Measurements from ENCODE around the gene STAT1. TPM values are rescaled to one million over a fixed set of nuclear protein-coding genes. Genes with fewer than 3 reads are reported as not detected.

The STAT1 gene
- total and polyA plus RNA-seq, 5 donors from 2014 or later = 198 to 331 (median 262) TPM

DNA sequence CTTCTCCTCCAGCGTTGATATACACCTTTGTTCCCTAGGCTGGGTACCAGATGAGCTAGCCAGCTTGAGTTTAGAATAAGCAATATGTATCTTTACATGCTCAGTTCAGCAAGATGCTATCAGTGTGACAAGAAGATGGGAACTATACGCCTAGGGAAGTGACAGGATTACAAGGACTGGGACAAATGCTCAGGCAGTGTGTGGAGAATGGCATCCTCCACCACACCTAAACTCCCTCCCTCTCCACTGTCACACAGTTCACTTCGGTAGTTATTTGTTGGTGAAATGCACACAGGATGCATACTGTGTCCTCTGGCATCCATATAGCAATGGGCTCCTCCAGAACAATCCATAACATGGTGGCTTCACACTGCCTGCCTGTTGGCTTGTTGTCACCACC lies 7.7 kb downstream of the STAT1 start:
- Mint-ChIP-seq H3K36me3 (peaks cover 75% of the 10 kb centered on the region), H3K27ac (peak overlapping the region; percentile 23 to 79 (median 57)), H3K9me3 (peaks cover 0 to 5% (median 1%) of the 10 kb centered on the region in 7 donors), H3K27me3 (no peaks in the 10 kb centered on the region), H3K4me1 (peaks cover 50 to 85% (median 73%) of the 10 kb centered on the region in 4 donors), H3K4me3 (peak overlapping the region in 1 of 4 donors; percentile 2)
- Histone ChIP-seq H3K4me1 (ENCODE audit: control insufficient read depth, insufficient read depth, low read length, poor library complexity, severe bottlenecking) (peaks cover 49% of the 10 kb centered on the region), H3K4me3 (ENCODE audit: low read depth, low read length) (no peak overlapping the region), H3K9me3 (ENCODE audit: control insufficient read depth in 2 of 2, low read length in 2 of 2) (peaks cover 0 to 7% of the 10 kb centered on the region in 2 experiments), H3K27ac (ENCODE audit: insufficient read depth, low read length, poor library complexity, severe bottlenecking) (no peak overlapping the region), H3K36me3 (ENCODE audit: control insufficient read depth, insufficient read depth, low read length) (peaks cover 96% of the 10 kb centered on the region), H3K27me3 (ENCODE audit: control insufficient read depth, insufficient read depth, low read length) (no peaks in the 10 kb centered on the region)
- DNase-seq = no peak
- ATAC-seq (ENCODE audit: low read depth in 2 of 2) = no peak

DNA sequence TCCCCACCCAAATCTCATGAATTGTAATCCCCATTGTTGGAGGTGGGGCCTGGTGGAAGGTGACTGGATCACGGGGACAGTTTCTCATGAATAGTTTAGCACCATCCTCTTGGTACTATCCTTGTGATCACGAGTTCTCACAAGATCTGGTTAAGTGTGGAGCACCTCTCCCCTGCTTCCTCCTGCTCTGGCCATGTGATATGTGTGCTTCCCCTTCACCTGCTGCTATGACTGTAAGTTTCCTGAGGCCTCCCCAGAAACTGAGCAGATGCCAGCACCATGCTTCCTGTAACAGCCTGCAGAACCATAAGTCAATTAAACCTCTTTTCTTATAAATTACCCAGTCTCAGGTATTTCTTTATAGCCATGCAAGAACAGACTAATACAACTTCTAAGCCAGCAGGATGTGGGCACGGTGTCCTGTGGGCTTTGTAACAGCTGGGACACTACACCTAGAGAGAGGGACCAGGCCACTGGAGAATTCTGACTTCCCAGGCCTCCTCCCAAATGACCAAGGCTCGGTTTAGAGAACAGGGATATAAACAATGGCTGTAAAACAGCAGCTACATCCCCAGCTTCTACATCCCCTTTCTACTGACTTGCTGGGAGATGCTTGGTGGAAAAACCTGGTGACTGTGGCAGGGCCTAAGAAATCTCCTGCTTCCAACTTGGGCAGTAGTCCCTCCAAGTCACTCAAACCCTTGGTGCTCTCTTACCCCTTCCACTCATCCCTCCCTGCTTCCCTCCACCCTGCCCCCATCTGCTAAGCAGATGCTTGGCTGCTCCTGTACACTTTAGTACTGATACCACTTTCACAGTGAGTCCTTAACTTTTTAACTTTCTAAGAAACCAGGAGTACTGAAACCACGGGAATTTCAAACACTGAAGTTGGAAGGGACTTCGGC lies 10.3 kb downstream of the STAT1 start:
- H3K27ac ChIP-seq (ENCODE audit: insufficient read depth, low read length, poor library complexity, severe bottlenecking) = no peak overlapping the region
- no peak for ATAC-seq (ENCODE audit: low read depth in 2 of 2)

DNA sequence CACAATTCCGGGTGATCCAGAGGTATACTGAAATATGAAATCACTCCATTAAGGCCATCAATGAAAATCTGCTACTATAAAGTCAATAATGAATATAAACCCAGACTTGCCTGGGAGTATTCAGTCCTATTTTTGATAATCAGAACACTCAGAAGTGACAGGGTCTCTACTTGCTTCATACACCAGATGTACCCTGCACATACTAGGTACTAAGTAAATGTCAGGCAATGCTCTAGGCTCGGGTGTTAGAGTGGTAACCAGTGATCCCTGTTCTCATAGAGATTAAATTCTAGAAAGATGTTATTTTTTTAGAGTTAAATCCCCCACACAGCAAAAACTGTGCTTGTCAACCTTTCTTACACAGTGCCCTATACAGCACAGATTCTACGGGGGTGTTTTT lies 12.3 kb downstream of the STAT1 start:
- peaks cover 4% of the 10 kb centered on the region for H3K4me1 ChIP-seq (ENCODE audit: control insufficient read depth, insufficient read depth, low read length, poor library complexity, severe bottlenecking)
- H3K27ac Mint-ChIP-seq = peak overlapping the region in 1 of 3 donors; percentile 62

More for the DNA sequence above, 10.3 kb downstream of the STAT1 start:
- Mint-ChIP-seq H3K9me3 (peaks cover 0 to 5% (median 1%) of the 10 kb centered on the region in 7 donors), H3K4me3 (peak overlapping the region in 1 of 4 donors; percentile 11), H3K27ac (peak overlapping the region; percentile 7 to 88 (median 70)), H3K27me3 (no peaks in the 10 kb centered on the region), H3K4me1 (peaks cover 37 to 80% (median 73%) of the 10 kb centered on the region in 4 donors), H3K36me3 (peaks cover 86% of the 10 kb centered on the region)
- Histone ChIP-seq H3K36me3 (ENCODE audit: control insufficient read depth, insufficient read depth, low read length) (peaks cover 100% of the 10 kb centered on the region), H3K27me3 (ENCODE audit: control insufficient read depth, insufficient read depth, low read length) (no peaks in the 10 kb centered on the region), H3K9me3 (ENCODE audit: control insufficient read depth in 2 of 2, low read length in 2 of 2) (peaks cover 0 to 7% of the 10 kb centered on the region in 2 experiments), H3K4me3 (ENCODE audit: low read depth, low read length) (no peak overlapping the region), H3K4me1 (ENCODE audit: control insufficient read depth, insufficient read depth, low read length, poor library complexity, severe bottlenecking) (peaks cover 23% of the 10 kb centered on the region)
- DNase-seq = no peak

DNA sequence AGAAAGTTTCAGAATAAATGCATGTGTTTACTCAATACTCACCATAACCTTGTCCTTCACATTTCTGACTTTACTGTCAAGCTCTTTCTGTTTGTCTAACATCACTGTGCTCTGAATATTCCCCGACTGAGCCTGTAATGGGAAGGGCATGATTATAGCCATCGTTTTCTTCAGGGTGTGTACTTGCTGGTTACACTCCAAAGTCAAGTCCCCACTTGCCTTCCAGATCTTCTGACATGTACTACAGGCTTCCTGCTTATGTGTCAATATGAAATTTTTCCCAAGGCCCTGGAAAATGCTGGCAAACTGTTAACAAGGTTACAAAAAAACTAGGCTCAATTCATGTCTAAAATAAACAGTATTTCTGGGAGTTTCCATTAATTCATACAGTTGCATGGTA lies 12.9 kb downstream of the STAT1 start:
- H3K27me3 ChIP-seq (ENCODE audit: control insufficient read depth, insufficient read depth, low read length) = no peaks in the 10 kb centered on the region
- H3K4me3 ChIP-seq (ENCODE audit: low read depth, low read length) = no peak overlapping the region
- H3K36me3 Mint-ChIP-seq = peaks cover 76% of the 10 kb centered on the region
- peaks cover 0 to 7% of the 10 kb centered on the region in 2 experiments for H3K9me3 ChIP-seq (ENCODE audit: control insufficient read depth in 2 of 2, low read length in 2 of 2)
- H3K9me3 Mint-ChIP-seq = peaks cover 0 to 4% (median 0%) of the 10 kb centered on the region in 7 donors
- H3K4me1 Mint-ChIP-seq = peaks cover 21 to 68% (median 63%) of the 10 kb centered on the region in 4 donors
- no peaks in the 10 kb centered on the region for H3K4me1 ChIP-seq (ENCODE audit: control insufficient read depth, insufficient read depth, low read length, poor library complexity, severe bottlenecking)
- no peak for DNase-seq
- no peak for ATAC-seq (ENCODE audit: low read depth in 2 of 2)
- peak overlapping the region in 2 of 3 donors; percentile 32 to 62 for H3K27ac Mint-ChIP-seq
- peaks cover 98% of the 10 kb centered on the region for H3K36me3 ChIP-seq (ENCODE audit: control insufficient read depth, insufficient read depth, low read length)
- no peaks in the 10 kb centered on the region for H3K27me3 Mint-ChIP-seq
- H3K27ac ChIP-seq (ENCODE audit: insufficient read depth, low read length, poor library complexity, severe bottlenecking) = no peak overlapping the region
- H3K4me3 Mint-ChIP-seq = no peak overlapping the region

More for the DNA sequence above, 12.3 kb downstream of the STAT1 start:
- Histone ChIP-seq H3K9me3 (ENCODE audit: control insufficient read depth in 2 of 2, low read length in 2 of 2) (peaks cover 0 to 7% of the 10 kb centered on the region in 2 experiments), H3K36me3 (ENCODE audit: control insufficient read depth, insufficient read depth, low read length) (peaks cover 98% of the 10 kb centered on the region), H3K27ac (ENCODE audit: insufficient read depth, low read length, poor library complexity, severe bottlenecking) (no peak overlapping the region), H3K27me3 (ENCODE audit: control insufficient read depth, insufficient read depth, low read length) (no peaks in the 10 kb centered on the region), H3K4me3 (ENCODE audit: low read depth, low read length) (no peak overlapping the region)
- Mint-ChIP-seq H3K4me1 (peaks cover 21 to 68% (median 62%) of the 10 kb centered on the region in 4 donors), H3K4me3 (no peak overlapping the region), H3K9me3 (peaks cover 0 to 5% (median 0%) of the 10 kb centered on the region in 7 donors), H3K36me3 (peaks cover 76% of the 10 kb centered on the region), H3K27me3 (no peaks in the 10 kb centered on the region)
- ATAC-seq (ENCODE audit: low read depth in 2 of 2) (no peak), DNase-seq (no peak)

DNA sequence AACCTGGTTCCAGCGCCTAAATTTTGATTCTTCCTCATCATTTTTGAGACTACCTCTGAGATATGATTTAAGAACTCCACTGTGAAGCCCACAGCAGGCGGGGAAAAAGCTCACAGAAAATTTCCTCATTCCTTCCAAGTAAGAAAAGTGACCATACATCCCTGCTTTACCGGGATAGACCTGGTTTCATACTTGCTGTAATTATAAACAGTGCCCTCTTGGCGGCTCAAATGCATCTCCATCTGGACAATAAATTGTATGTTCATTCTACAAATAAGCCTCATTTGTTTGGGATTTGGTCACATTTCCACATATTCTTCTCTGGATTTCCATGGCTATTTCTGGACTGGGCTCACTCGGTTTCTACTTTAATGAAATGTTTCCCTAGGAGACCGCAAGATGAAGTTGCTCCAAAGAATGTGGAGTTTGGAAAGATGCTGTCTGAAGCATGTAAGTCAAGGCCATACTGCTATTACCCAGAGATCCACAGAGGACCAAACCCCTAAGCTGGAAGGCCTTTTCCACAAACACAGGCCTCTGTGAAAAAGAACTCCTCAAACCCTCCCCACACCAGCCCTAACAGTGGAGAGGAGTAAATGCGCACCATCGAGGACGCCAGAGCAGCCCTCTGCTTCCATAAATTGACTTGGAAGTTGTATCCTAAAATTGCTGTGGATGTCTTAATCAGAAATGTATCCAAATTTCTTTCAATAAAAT lies 13.9 kb downstream of the STAT1 start:
- H3K4me3 ChIP-seq (ENCODE audit: low read depth, low read length) = no peak overlapping the region
- Mint-ChIP-seq H3K36me3 (peaks cover 80% of the 10 kb centered on the region), H3K9me3 (peaks cover 0 to 3% (median 0%) of the 10 kb centered on the region in 7 donors), H3K4me3 (no peak overlapping the region), H3K27ac (peak overlapping the region; percentile 54 to 77 (median 75)), H3K27me3 (no peaks in the 10 kb centered on the region), H3K4me1 (peaks cover 17 to 72% (median 63%) of the 10 kb centered on the region in 4 donors)
- no peaks in the 10 kb centered on the region for H3K4me1 ChIP-seq (ENCODE audit: control insufficient read depth, insufficient read depth, low read length, poor library complexity, severe bottlenecking)
- no peak for DNase-seq
- no peak for ATAC-seq (ENCODE audit: low read depth in 2 of 2)
- H3K27me3 ChIP-seq (ENCODE audit: control insufficient read depth, insufficient read depth, low read length) = no peaks in the 10 kb centered on the region
- peaks cover 0 to 7% of the 10 kb centered on the region in 2 experiments for H3K9me3 ChIP-seq (ENCODE audit: control insufficient read depth in 2 of 2, low read length in 2 of 2)
- H3K36me3 ChIP-seq (ENCODE audit: control insufficient read depth, insufficient read depth, low read length) = peaks cover 98% of the 10 kb centered on the region
- H3K27ac ChIP-seq (ENCODE audit: insufficient read depth, low read length, poor library complexity, severe bottlenecking) = no peak overlapping the region

DNA sequence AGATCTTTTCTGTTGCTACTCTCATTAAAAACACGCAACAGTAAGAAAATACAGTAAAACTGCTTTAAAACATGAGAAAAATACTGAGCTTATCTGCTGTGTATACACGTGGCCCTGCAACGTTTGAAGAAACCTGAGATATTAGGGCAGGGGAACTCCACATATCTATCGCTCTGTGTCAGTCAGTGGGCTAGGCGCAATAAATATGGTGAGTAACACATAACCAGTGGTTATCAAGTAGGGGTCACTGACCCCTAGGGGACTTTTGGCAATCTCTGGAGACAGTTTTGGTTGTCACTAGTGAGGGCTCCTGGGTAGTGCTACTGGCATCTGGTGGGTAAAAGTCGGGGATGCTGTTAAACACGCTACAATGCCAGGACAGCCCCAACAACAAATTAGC lies 14.9 kb downstream of the STAT1 start:
- Mint-ChIP-seq H3K4me3 (no peak overlapping the region), H3K4me1 (peaks cover 15 to 67% (median 58%) of the 10 kb centered on the region in 4 donors), H3K9me3 (no peaks in the 10 kb centered on the region), H3K36me3 (peaks cover 77% of the 10 kb centered on the region), H3K27me3 (no peaks in the 10 kb centered on the region), H3K27ac (peak overlapping the region; percentile 34 to 75 (median 54))
- ATAC-seq (ENCODE audit: low read depth in 2 of 2) = no peak
- H3K4me1 ChIP-seq (ENCODE audit: control insufficient read depth, insufficient read depth, low read length, poor library complexity, severe bottlenecking) = no peaks in the 10 kb centered on the region
- no peak overlapping the region for H3K27ac ChIP-seq (ENCODE audit: insufficient read depth, low read length, poor library complexity, severe bottlenecking)
- no peaks in the 10 kb centered on the region for H3K27me3 ChIP-seq (ENCODE audit: control insufficient read depth, insufficient read depth, low read length)
- H3K4me3 ChIP-seq (ENCODE audit: low read depth, low read length) = no peak overlapping the region
- peaks cover 96% of the 10 kb centered on the region for H3K36me3 ChIP-seq (ENCODE audit: control insufficient read depth, insufficient read depth, low read length)
- DNase-seq = no peak
- H3K9me3 ChIP-seq (ENCODE audit: control insufficient read depth in 2 of 2, low read length in 2 of 2) = peaks cover 0 to 3% of the 10 kb centered on the region in 2 experiments

DNA sequence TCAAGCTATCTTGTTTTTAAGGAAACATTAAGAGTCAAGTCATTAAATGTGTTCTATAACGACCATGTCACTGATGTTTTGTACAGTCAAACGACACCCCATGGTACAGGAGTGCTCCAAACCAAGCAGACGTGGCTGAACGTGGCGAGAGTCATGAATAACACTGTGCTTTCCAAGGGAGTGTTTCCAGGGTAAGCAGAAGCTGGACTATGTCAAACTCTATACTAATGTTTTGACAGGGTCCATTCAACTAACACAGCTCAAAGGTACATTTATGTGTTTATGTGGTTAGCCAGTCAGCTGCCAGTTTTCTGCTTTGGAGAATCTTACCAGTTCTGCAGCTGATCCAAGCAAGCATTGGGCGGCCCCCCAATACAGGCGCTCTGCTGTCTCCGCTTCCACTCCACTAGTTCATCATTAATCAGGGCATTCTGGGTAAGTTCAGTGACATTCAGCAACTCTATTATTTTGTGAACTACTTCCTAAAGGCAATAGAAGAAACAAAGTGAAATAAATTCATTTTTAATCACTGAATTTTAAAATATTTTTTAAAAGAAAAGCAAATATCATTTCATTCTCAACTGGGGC lies 16.4 kb downstream of the STAT1 start:
- no peaks in the 10 kb centered on the region for H3K4me1 ChIP-seq (ENCODE audit: control insufficient read depth, insufficient read depth, low read length, poor library complexity, severe bottlenecking)
- H3K36me3 ChIP-seq (ENCODE audit: control insufficient read depth, insufficient read depth, low read length) = peaks cover 95% of the 10 kb centered on the region
- peak overlapping the region; percentile 16 for H3K27ac ChIP-seq (ENCODE audit: insufficient read depth, low read length, poor library complexity, severe bottlenecking)
- H3K27me3 ChIP-seq (ENCODE audit: control insufficient read depth, insufficient read depth, low read length) = no peaks in the 10 kb centered on the region
- DNase-seq (no peak), ATAC-seq (ENCODE audit: low read depth in 2 of 2) (no peak)
- H3K4me1 Mint-ChIP-seq = peaks cover 21 to 62% (median 51%) of the 10 kb centered on the region in 4 donors
- H3K36me3 Mint-ChIP-seq = peaks cover 75% of the 10 kb centered on the region
- H3K27me3 Mint-ChIP-seq = no peaks in the 10 kb centered on the region
- H3K4me3 ChIP-seq (ENCODE audit: low read depth, low read length) = no peak overlapping the region
- H3K27ac Mint-ChIP-seq = peak overlapping the region; percentile 68 to 96 (median 75)
- H3K9me3 ChIP-seq (ENCODE audit: control insufficient read depth in 2 of 2, low read length in 2 of 2) = no peaks in the 10 kb centered on the region
- no peak overlapping the region for H3K4me3 Mint-ChIP-seq
- H3K9me3 Mint-ChIP-seq = no peaks in the 10 kb centered on the region

Data from CD4-positive, CD25-positive, alpha-beta regulatory T cell (primary cell).